GM21528 (cell line): ENCODE data around the gene PTX4.
"Not testable (repeated sequence)": the region's sequence is repeated elsewhere in the genome, so short reads cannot be mapped to it uniquely, and the experiment has no call there.

Experiments
- ATAC-seq: cut with Tn5 transposase; IDR thresholded peaks from one replicate; pipeline ENCODE4 v1.9.1; 2021; ENCODE audit warnings: mild to moderate bottlenecking, moderate library complexity; ENCODE audit not compliant: unreplicated experiment, low FRiP score

Gene PTX4

GRCh38 chr16:1447965-1448364 is 40.8 kb downstream of the PTX4 start:
- ATAC-seq: no peak

GRCh38 chr16:1446296-1447080 is 42.3 kb downstream of the PTX4 start:
- no peak for ATAC-seq

GRCh38 chr16:1445518-1446203 is 43.1 kb downstream of the PTX4 start:
- no peak for ATAC-seq

- no peak for ATAC-seq
Measured at GRCh38 chr16:1444730-1445517, 43.8 kb downstream of the PTX4 start.

- ATAC-seq: no peak
Measured at GRCh38 chr16:1443980-1444729, 44.6 kb downstream of the PTX4 start, which contains the start of gene CCDC154. TSS of gene CCDC154 (minus strand) at chr16:1444556. CDS start at chr16:1444322, 234 bp downstream.

- ATAC-seq: no peak
Measured at GRCh38 chr16:1443403-1443973, 45.3 kb downstream of the PTX4 start.

- ATAC-seq: no peak
Measured at GRCh38 chr16:1442697-1443096, 46.0 kb downstream of the PTX4 start.

GRCh38 chr16:1441391-1441829 is 47.3 kb downstream of the PTX4 start:
- ATAC-seq: no peak

- ATAC-seq: not testable (repeated sequence)
Measured at GRCh38 chr16:1439699-1440074, 49.1 kb downstream of the PTX4 start.

GRCh38 chr16:1439058-1439698 is 49.6 kb downstream of the PTX4 start:
- ATAC-seq: no peak

- no peak for ATAC-seq
Measured at GRCh38 chr16:1438229-1439057, 50.3 kb downstream of the PTX4 start.

GRCh38 chr16:1437606-1438005 is 51.1 kb downstream of the PTX4 start:
- no peak for ATAC-seq

- ATAC-seq: no peak
Measured at GRCh38 chr16:1436731-1437355, 51.9 kb downstream of the PTX4 start.

GRCh38 chr16:1435921-1436697 is 52.6 kb downstream of the PTX4 start:
- no peak for ATAC-seq
